B cell (primary cell): ENCODE data around the gene CROCC.
"Not testable (repeated sequence)": the region's sequence is repeated elsewhere in the genome, so short reads cannot be mapped to it uniquely, and the experiment has no call there.

Experiments used
- CTCF ChIP-seq: fragments of 200-600 bp; IDR thresholded peaks from one replicate; pipeline ENCODE4 v1.8.0; 2022; ENCODE audit warnings: antibody characterized with exemption, mild to moderate bottlenecking
- EZH2 ChIP-seq: IDR thresholded peaks from 2 replicates; pipeline ENCODE4 v1.6.1; 2012; ENCODE audit warnings: borderline replicate concordance, low read depth, mild to moderate bottlenecking, moderate library complexity, low read length; ENCODE audit not compliant: insufficient read depth, poor library complexity, severe bottlenecking

GRCh38 chr1:16881742-16882141 is 40.0 kb upstream of the CROCC start:
- TF ChIP-seq EZH2, CTCF: not testable (repeated sequence)
